Stimulated activated CD8-positive, alpha-beta memory T cell treated with anti-CD3 and anti-CD28 coated beads, Interleukin-4, amount 100 ng/mL, for 48 hours (primary cell): Measurements from ENCODE around the gene DNAJB12.
A peak's percentile ranks its signal among the peaks of the same experiment; 100 is the strongest.
"Not testable (repeated sequence)": the region's sequence is repeated elsewhere in the genome, so short reads cannot be mapped to it uniquely, and the experiment has no call there.

Experiments
- DNase-seq: peaks from one replicate; pipeline ENCODE4 v3.0.0-alpha.2; 2020

DNAJB12 gene

DNA sequence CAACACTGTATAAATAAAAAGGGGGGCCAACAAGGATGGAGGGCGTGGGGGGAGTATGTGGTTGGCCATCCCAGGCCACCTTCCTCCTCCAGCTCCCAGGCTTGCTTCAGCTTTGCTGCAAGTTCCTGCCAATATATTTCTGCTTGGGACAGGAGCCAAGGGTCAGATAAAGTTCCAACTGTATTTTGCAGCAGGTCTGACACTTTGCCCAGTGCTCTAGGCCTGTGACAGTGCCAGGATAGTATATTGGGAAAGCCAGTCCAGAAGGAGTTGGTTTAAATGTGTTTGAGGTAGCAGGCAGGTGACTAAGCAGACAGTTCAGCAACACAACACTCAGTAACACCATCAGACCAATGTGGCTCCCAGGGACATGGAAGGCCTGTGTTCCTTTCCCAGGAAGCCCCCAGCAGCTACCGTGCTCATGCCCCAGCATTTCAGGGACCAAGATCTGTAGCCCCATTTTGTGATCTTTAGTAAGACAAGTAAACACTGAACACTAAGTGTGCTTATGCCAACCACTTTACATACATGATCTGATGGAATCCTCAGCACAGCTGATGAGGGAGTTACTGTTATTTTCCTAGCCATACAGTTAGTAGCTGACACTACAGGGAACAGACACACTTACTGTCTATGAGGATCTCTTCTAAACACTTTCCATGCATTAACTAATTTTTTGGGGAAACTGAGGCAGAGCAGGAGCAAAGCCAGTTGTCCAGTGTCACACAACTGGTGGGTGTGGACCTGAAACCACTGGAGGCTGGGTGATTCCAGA lies 38.9 kb downstream of the DNAJB12 start:
- no peak for DNase-seq

DNA sequence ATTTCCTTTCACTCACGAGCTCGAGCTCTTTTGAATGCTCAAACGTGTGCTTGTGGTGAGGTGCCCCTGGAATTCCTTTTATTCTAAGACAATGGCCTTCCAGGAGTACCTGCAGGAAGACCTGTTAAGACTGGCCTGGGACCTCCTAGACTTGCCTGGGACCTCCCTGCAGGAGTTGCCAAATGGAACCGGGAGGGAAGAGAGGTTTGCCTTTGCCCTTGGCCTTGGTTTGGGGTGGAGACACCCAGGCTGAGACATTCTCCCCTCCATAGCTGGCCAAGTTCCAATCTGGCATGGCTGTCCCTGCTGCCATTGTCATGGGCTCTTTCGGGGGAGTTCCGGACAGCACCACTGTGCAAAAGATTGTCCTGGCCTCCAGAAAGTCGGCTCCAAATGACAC lies 39.7 kb downstream of the DNAJB12 start:
- DNase-seq, result no peak

DNA sequence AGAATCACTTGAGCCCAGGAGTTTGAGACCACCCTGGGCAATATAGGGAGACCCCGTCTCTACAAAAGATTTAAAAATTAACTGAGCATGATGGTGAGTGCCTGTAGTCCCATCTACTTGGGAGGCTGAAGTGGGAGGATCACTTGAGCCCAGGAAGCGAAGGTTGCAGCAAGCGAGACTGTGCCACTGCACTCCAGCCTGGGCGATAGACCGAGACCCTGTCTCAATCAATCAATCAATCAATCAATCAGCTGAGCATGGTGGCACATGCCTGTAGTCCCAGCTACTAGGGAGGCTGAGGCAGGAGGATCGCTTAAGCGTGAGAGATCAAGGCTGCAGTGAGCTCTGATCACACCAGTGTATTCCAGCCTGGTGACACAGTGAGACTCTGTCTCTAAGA lies 40.5 kb downstream of the DNAJB12 start:
- no peak for DNase-seq

DNA sequence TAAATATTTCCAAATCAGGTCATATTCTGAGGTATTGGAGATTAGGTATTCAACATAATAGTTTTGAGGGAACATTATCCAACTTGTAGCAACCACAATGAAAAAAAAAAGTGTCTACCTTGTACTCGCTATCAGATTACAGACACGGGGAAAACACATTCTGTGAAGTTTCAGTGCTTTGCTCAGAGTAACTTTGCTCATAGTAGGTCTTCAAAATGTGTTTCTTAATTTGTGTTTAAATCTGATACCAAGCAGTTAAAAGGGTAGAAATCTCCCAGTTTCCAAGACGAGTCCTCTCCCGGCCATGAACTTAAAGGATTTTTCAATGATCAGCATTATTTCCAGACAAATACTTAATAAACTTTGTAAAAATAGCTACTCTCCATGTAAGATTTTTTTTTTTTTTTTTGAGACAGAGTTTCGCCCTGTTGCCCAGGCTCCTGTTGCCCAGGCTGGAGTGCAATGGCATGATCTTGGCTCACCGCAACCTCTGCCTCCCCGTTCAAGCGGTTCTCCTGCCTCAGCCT lies 41.8 kb downstream of the DNAJB12 start:
- DNase-seq, result no peak

DNA sequence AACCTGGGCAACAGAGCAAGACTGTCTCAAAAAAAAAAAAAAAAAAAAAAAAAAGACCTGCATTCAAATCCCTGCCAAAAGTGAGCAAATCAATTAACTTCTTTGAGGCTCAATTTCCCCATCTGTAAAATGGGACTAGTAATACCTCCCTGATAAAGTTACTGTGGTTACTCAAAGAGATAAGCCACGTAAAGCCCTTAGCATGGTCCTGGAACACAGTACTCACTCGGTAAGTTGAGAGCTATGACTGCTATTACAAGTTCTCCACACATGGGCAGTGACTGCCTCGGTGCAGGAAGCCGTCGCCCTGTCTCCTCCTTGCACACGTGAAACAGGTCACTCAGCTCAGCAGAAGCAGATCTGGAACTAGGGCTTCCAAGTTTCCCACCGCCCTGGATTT lies 43.1 kb downstream of the DNAJB12 start:
- DNase-seq, result no peak

DNA sequence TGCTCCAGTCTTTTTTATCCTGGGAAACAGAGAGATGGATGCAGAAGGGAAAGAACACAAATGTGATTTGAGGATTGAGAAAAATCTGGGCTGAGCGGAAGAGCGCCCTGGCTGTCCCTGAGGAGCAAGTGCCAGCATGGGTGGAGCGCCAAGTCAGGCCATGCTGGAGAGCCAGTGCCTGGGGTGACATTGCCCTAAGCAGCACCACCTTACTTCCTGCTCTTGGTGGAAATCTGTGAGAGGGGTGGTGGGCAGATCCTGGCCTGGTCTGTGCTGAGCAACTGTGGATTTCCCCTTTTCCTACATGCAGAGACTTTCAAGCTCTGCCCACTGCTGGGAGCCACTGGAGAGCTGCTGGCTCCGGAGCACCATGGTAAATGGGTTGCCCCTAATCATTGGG lies 44.1 kb downstream of the DNAJB12 start:
- no peak for DNase-seq

DNA sequence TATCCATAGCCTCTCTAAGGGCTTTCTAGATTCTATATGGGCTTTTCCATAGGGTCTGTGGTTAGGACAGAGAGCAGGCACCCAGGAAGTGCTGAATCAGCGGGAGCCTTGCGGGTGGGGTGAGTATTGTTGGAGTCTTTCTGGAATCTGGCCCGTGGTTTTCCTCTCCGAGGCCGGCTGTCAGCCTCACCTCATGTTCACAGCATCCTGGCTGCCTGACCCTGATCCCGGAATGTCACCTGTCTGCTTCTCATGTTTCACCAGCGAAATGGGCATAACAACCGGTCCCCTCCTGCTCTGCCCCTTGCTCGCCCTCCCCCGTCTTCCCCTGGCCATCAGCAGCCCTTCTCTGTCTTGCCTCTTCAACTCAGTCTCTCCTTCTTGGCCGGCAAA lies 44.5 kb downstream of the DNAJB12 start:
- no peak for DNase-seq

DNA sequence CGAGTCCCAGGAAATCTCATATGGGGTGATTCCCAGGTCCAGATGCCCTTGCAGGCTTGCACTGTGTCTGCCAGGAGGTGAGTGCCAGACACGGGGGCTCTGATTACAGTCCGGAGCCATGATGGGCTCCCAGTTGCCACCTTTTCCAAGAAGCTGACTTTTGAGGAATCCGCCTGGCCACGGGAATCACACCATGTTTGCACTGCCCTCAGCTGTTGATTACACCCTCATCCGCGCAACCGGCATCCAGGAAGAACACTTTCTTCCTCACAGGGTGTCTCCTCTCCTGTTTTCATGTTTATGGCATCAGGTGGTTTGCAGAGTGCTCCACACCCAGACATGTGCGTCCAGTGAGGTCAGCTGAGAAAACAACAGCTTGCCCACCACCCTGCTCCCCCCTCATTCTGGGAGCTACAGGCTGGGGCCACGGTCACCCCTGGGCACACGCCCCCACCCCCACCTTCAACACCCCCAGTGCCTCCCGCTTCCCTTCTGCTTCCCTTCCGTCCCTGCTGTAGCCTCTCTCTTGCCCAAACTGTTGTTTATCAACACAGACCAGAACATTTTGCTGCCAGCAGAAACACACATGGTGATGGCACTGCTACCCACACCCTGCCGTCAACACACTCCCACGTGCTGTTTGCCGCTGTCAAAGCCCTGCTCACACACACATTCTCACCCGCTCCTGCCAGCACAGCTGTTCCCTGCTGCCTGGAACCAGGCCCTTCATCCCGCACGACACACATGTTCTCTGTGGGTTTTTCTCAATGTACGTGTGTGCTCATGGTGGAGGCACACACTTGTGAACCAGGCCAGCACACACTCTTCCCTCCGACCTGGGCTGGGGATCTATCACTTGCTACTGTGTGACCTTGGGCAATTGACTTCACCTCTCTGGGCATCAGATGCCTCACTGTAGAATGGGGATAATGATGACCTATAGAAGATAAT lies 45.2 kb downstream of the DNAJB12 start:
- DNase-seq, result peak; percentile 37

DNA sequence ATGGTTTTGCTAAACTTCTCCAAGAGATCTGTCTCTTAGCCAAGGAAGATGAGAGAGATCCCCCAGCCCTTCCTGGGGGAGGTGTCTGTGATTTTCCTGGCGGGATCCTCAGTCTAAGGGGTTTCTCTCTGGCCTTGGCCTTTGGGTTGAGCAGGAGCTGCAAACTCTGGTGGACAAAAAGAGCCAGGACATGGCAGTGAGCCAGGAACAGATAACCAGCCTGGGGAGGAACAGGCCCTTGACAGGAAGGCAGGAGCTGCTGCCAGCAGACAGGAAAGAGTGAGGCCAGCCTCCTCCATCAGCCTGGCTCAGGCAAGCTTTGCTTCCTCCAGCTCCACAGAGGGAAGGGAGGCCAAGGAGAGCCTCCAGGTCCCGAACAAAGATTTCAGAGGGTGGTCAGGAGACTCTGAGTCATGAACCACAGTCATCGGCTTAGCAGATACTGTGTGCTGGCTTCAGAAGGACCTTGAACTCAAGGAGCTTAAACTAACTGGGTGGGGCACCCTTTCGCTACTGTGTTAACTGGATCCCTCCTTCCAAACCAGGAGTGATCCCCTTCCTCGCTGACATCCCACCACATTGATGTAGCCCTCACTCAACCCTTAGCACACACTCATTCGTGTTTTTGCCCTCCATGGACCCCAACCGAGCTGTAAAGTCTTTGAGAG lies 46.3 kb downstream of the DNAJB12 start:
- peak; percentile 63 for DNase-seq

DNA sequence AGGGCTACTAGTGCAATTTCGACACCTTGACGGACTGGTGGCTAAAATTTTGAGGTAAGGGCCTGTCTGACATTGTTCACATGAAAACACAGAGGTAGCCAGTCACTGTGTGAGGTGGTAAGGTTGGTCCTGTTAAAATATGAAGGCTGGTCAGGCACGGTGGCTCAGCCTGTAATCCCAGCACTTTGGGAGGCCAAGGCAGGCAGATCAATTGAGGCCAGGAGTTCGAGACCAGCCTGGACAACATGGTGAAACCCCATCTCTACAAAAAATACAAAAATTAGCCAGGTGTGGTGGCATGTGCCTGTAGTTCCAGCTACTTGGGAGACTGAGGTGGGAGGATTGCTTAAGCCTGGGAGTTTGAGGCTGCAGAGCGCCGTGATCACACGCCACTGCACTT lies 47.0 kb downstream of the DNAJB12 start:
- not testable (repeated sequence) for DNase-seq

DNA sequence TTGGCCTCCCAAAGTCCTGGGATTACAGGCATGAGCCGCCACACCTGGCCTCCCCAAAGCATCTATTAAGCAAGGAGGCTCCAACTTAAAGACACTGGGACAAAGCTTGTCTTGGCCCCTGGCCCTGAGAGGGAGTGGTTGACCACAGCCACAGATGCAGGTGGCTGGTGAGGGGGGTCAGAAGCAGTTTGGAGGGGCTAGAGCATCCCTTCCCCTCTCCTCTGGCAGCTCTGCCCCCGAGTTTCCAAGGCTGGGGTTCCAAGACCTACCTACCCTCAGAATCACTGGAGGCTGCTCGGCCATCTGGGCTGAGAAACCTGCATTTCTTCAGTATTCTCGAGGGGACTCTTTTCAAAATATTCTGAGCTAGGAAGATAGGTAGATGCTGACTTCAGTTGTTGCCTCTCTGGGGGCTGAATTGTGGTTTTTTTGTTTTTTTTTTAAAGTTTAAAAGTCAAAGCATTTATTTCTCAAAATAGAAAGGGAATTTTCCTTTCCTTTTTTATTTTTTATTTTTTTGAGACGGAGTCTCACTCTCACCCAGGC lies 48.4 kb downstream of the DNAJB12 start:
- no peak for DNase-seq

DNA sequence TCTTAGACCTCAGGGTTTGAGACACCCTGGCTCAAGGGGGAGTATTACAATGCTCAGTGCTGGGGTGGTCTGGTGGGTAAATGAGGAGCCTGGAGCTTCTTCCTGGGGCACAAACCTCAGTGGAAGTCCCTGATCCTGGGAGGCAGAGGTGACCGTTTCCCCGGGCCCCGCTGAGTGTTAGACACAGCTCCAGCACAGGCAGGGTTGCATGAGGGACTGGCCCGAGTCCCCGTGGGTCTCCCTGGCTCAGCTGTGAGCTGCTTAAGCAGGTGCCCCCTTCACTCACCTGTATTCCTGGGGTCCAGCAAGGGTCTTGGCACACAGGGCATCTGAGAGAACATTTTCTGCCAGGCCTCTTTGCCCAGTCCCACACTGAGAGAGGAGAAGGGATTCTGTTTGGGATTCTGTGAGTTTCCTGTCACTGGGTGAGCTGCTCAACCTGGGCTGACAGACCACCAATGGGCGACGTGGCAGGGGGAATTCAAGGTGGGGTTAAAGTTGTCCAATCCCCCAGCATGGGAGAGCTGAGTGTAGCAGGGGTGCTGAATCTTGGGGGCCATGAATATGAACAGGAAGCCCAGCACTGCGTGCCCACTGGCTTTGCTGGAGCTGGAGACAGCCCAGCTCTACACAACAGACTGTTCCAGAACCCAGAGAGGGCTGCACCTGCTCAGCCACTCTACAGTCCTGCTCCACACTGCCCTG lies 51.1 kb downstream of the DNAJB12 start:
- peak; percentile 62 for DNase-seq

DNA sequence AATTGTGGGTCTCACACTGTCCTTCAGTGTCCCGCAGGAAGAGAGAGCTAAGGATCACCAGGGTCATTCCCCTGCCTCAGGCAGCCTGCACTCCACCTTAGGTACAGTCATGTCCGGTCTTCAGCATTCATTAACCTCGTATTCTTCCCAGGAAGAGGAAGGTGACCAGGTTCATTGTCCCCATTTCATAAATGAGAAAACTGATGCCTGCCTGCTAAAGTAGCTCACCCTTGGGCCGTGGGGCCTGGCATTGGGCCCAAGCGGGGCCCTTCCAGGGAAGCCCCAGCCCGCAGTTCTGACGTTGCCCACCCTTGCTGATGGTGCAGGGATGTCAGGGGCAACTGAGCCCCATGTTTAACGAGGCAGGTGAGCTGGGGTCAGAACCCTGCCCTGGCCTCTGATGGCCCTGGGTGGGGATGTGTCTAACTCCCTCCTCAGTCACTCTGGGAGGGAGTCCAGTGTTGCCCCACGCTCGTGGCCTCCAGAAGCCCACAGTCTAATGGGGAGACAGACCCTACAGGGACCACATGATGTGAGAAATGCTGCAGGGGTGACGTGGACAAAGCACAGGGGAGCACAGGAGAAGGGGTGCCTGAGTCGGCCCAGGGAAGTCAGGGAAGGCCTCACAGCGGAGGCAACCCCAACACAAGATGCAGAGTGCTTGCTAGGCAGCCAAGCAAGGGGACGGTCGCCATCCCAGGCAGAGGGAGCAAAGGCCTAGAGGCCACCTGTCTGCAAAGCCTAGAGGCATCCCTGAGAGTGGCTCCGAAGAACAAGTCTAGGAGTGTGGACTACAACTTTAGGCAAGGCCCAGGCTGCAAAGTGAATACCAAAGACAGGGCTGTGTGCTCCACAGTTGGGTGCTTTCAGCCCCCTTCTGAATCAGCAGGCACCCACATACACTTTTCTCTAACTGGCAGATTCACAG lies 55.9 kb downstream of the DNAJB12 start:
- DNase-seq, result no peak

DNA sequence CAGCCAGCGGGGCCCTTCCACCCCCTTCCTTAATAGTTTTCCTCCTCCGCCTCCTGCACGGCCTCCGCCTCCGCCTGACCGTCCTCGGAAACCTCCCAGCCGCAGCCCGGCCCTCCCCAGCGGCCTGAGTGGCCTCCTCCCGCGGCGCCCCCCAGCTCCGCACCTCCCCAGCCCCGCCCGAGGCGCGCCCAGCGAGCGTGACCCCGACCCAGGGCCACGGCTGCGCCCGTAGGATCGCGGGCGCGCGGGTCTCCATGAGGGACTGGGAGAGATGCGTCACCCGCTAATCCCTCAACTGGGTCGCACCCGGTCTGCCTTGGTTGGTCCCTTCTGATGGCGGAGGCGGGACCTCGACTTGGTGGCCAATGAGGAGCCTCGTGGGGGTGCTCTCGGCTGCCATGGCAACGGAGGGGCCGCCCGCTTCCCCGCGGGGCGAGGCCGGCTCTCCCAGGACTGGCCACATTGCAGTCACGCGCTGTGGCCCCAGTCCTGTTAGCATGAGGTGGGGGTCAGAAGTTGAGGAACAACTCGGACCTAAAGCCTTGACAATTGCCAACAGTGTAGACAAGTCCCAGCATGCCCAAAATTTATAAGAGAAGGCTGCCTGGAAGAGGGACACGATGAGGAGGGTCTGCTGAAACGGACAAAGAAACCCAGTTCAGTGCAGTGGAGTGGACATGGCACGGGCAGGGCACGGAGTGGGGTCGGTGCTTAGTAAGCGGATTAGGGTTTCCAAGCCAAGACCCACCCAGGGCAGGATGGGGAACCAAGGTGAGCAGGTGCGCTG lies 56.7 kb downstream of the DNAJB12 start:
- DNase-seq, result peak; percentile 97

DNA sequence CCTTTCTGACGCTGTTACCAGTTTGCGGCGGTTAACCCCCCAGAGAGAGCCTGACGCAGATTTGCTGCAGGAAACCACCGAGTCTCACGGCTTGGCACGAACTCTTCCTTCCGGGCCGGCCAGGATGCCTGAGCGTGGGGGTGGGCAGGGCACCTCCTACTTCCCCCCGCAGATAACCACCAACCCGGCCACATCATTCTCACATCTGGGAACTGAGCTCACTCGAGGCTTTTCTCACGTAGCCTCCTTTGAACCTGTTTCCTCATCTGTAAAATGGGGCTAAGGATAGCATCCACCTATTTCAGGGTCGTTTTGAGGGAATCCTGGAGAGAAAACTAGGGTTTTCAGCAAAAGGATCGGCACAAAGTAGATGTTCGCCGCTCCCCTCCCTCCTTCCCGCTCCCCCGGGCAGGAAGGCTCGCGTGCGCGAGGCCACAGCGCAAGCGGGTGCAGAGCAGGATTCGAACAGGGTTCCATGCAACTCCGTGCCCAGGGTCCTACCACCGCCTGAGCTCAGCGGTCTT lies 57.4 kb downstream of the DNAJB12 start:
- DNase-seq, result peak; percentile 96

DNA sequence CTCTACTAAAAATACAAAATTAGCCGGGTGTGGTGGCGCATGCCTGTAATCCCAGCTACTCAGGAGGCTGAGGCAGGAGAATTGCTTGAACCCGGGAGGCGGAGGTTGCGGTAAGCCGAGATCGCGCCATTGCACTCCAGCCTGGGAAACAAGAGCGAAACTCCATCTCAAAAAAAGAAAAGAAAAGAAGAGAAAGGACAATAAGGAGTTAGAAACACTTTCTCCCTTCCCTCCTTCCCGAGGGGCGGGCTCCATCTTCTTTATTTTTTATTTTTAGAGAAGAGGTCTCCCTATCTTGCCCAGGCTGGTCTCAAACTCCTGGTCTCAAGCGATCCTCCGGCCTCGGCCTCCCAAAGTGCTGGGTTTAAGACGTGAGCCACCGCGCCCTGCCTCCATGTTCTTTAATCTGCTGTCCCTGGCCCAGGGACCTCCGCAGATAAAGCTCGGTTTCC lies 57.9 kb downstream of the DNAJB12 start:
- not testable (repeated sequence) for DNase-seq

DNA sequence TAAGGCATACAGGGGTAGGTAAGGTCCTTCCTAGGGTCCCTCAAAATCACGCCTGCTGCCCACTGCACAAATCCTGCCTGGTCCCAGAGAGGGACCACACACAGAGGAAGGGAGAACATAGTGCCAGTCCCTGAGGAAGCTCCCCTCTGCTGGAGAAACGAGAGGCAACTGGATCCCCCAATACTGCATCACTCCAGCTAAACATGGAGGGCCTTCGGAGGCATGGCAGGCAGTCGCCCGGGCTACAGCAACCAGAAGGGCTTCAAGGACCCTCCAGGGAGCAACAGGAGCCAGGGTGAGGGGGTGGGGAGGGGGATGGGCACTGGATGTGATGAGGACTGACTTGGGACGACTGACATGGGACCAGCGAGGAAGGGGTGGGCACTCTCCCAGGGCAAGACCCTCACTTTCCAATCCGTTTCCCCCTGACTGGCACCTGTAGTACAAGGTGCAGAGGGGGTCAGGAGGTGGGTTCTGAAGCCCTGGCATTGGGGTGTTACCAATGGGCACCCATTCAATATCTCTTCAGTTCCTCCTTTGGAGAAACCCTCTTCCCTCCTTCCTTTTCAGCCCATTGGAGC lies 59.3 kb downstream of the DNAJB12 start:
- peak; percentile 55 for DNase-seq

DNA sequence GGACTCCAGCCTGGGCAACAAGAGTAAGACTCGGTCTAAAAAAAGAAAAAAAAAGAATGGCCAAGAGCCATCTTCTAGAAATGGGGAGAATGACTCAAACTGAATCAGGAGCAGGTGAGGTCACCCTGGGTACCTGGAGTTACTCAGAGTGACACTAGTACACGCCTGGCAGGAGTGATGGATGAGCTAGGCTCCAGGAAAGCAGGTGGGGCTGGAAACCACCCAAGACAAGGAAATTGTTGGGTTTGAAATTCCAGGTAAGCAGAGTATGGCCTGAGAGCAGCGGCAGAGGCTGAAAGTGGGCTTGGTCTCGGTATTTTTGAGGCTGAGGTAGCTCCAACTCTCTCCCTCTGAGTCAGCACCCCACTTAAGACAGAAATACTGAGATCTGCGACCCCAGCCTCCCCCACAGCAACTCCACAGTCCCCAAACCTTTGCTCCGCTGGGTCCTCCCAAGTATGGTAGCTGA lies 62.5 kb downstream of the DNAJB12 start:
- DNase-seq, result peak; percentile 80

DNA sequence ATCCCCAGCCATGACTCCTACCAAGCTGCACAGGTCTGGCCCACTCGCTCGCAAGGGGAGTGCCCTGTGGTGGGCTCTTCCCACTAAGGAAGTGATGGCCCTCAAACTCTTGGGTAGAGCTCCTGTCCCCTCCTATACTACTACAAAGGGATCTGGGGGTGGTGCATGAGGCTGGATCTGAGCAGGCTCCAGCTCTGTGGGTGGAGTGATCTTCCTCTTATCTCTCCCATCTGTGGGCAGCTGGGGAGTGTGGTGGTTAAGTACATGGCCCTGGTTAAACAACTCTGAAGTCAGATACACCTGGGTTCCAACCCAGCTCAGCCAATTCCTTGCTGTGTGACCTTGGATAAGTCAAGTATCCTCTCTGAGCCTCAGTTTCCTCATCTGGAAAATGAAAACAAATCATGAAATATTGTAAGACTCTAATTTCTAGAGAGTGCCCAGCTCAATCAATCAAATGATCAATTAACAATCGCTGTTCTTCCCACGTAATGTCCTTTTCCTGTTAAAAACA lies 63.6 kb downstream of the DNAJB12 start:
- peak; percentile 76 for DNase-seq
